BJ (cell line): ENCODE measurements around the gene PRTFDC1. TPM values are rescaled to one million over a fixed set of nuclear protein-coding genes. Genes with fewer than 3 reads are reported as not detected.
"Not testable (repeated sequence)": the region's sequence is repeated elsewhere in the genome, so short reads cannot be mapped to it uniquely, and the experiment has no call there.

Source experiments
- CTCF ChIA-PET: fragments of 350-600 bp; formaldehyde crosslinking; extraction: SDS; loops from one replicate; lab custom pipeline; 2021; ENCODE audit warnings: antibody characterized with exemption, inconsistent platforms; lab: Yijun Ruan, JAX
- POLR2A ChIA-PET: fragments of 300-600 bp; sonication (Branson Sonifier 250); formaldehyde crosslinking; extraction: SDS; loops from one replicate; lab custom pipeline; 2021; ENCODE audit warnings: antibody characterized with exemption; lab: Charles Lee
- DNase-seq: peaks from one replicate; pipeline ENCODE4 v3.0.0-alpha.2; 2011; ENCODE audit warnings: low read depth
- H3K27me3 ChIP-seq: 2 replicates; pipeline ENCODE4 v1.6.0; 2011; ENCODE audit warnings: low read length; ENCODE audit not compliant: control insufficient read depth, insufficient read depth
- H3K36me3 ChIP-seq: 2 replicates; pipeline ENCODE4 v1.5.1; 2011; ENCODE audit warnings: low read length; ENCODE audit not compliant: control insufficient read depth, insufficient read depth
- H3K4me3 ChIP-seq: 2 replicates; pipeline ENCODE4 v1.5.1; 2011; ENCODE audit warnings: low read depth, mild to moderate bottlenecking, control low read depth, low read length
- CTCF ChIP-seq: IDR thresholded peaks from 2 replicates; pipeline ENCODE4 v1.5.1; 2011; ENCODE audit warnings: low read depth, mild to moderate bottlenecking, control low read depth, inconsistent platforms, low read length, moderate library complexity; ENCODE audit not compliant: insufficient read depth
- polyA plus RNA-seq: library from polyadenylated mRNA; depleted of rRNA; stranded (reverse); fragments of >200 nt; gene quantifications from 2 replicates; pipeline ENCODE4 v1.2.3, GENCODE V29; 2011

PRTFDC1 gene
- polyA plus RNA-seq, 1 experiment = 8.1 TPM

GRCh38 chr10:24844742-24845141, 107.7 kb downstream of the PRTFDC1 start:
- ChIA-PET CTCF (interaction anchor here (0.7 kb wide), 1 partner anchor 23 kb away, joined by 3 read pairs; no protein-coding TSS in a partner anchor), POLR2A (no interaction called here)
- no peak for DNase-seq
- TF ChIP-seq CTCF = no peak
- H3K36me3 ChIP-seq = no peaks in the 10 kb centered on the region
- H3K4me3 ChIP-seq = no peak overlapping the region
- no peaks in the 10 kb centered on the region for H3K27me3 ChIP-seq

- no peak overlapping the region for H3K4me3 ChIP-seq
- no peaks in the 10 kb centered on the region for H3K36me3 ChIP-seq
- TF ChIP-seq CTCF = no peak
- POLR2A ChIA-PET = no interaction called here
- CTCF ChIA-PET = interaction anchor here (0.8 kb wide), 1 partner anchor 34 kb away, joined by 3 read pairs; no protein-coding TSS in a partner anchor
- no peak for DNase-seq
- no peaks in the 10 kb centered on the region for H3K27me3 ChIP-seq
These were observed 109.2 kb downstream of the PRTFDC1 start for GRCh38 chr10:24843256-24843655.

GRCh38 chr10:24842856-24843255, 109.5 kb downstream of the PRTFDC1 start:
- H3K4me3 ChIP-seq = no peak overlapping the region
- ChIA-PET POLR2A (no interaction called here), CTCF (interaction anchor here (0.7 to 0.8 kb wide), 2 partner anchors 33 to 134 kb away, joined by 3 read pairs; no protein-coding TSS in a partner anchor)
- TF ChIP-seq CTCF = no peak
- no peak for DNase-seq
- no peaks in the 10 kb centered on the region for H3K27me3 ChIP-seq
- no peaks in the 10 kb centered on the region for H3K36me3 ChIP-seq

GRCh38 chr10:24841530-24841929, 110.9 kb downstream of the PRTFDC1 start:
- CTCF ChIA-PET = no interaction called here
- no peak overlapping the region for H3K4me3 ChIP-seq
- POLR2A ChIA-PET = no interaction called here

GRCh38 chr10:24840784-24841183, 111.6 kb downstream of the PRTFDC1 start:
- DNase-seq = no peak
- Histone ChIP-seq H3K36me3 (no peaks in the 10 kb centered on the region), H3K27me3 (no peaks in the 10 kb centered on the region), H3K4me3 (no peak overlapping the region)
- no peak for TF ChIP-seq CTCF
- ChIA-PET POLR2A (no interaction called here), CTCF (no interaction called here)

More at GRCh38 chr10:24841530-24841929, 110.9 kb downstream of the PRTFDC1 start:
- no peaks in the 10 kb centered on the region for H3K27me3 ChIP-seq
- TF ChIP-seq CTCF = no peak
- H3K36me3 ChIP-seq = no peaks in the 10 kb centered on the region
- no peak for DNase-seq

- DNase-seq, H3K4me3 ChIP-seq, CTCF ChIA-PET, H3K36me3 ChIP-seq, H3K27me3 ChIP-seq, POLR2A ChIA-PET: not testable (repeated sequence)
These were observed 114.6 kb downstream of the PRTFDC1 start for GRCh38 chr10:24837781-24838180.
